Mammary epithelial cell (primary cell): ENCODE measurements around the gene CDH4.

Experiments
- CTCF ChIP-seq, 2 donors: IDR thresholded peaks in 1 of 2; conservative IDR thresholded peaks in 1 of 2; 2 replicates each; pipeline ENCODE4 v1.5.1; 2011 to 2012; ENCODE audit warnings: inconsistent platforms in 2 of 2, low read length in 2 of 2, mild to moderate bottlenecking in 2 of 2, control low read depth in 1 of 2, low read depth in 1 of 2; ENCODE audit not compliant: insufficient read depth in 1 of 2; ENCODE audit errors: extremely low read depth in 1 of 2
- EZH2 ChIP-seq: IDR thresholded peaks from 2 replicates; pipeline ENCODE4 v1.6.1; 2012; ENCODE audit warnings: low read length, inconsistent platforms, borderline replicate concordance

- TF ChIP-seq CTCF (conservative IDR thresholded peaks at IDR 0.05 in 1 of 2, IDR thresholded peaks at IDR 0.05 in 1 of 2; ENCODE audit: extremely low read depth in 1 of 2, insufficient read depth in 1 of 2, low read depth in 1 of 2, low read length in 2 of 2) (no peak), EZH2 (no peak)
Observed at GRCh38 chr20:61322151-61322865, 70.2 kb downstream of the CDH4 start.
